HEK293 (cell line): ENCODE data around the gene FOXN3.

Source experiments
- CTCF ChIA-PET: fragments of 350-600 bp; formaldehyde crosslinking; extraction: SDS; loops from one replicate; lab custom pipeline; 2021; ENCODE audit warnings: antibody characterized with exemption; lab: Yijun Ruan, JAX
- POLR2A ChIA-PET: fragments of 300-600 bp; formaldehyde crosslinking; extraction: SDS; loops from one replicate; lab custom pipeline; 2020; ENCODE audit warnings: antibody characterized with exemption, inconsistent platforms; lab: Yijun Ruan, JAX
- H3K27ac ChIP-seq: fragments of 200-500 bp; sonication (Bioruptor generic); 2 replicates; pipeline ENCODE4 v1.5.1; 2014; ENCODE audit warnings: low read depth, low read length, control low read depth, inconsistent platforms; ENCODE audit errors: extremely low read depth
- H3K36me3 ChIP-seq, 2 experiments: fragments of 200-500 bp in 1 of 2; sonication (Bioruptor generic) in 1 of 2; 1 replicate in 1 of 2; 2 replicates in 1 of 2; pipeline ENCODE4 v1.5.1; 2014 to 2017; ENCODE audit warnings: inconsistent platforms in 2 of 2, low read length in 2 of 2; ENCODE audit not compliant: control insufficient read depth in 2 of 2, insufficient read depth in 1 of 2
- H3K4me1 ChIP-seq: fragments of 200-500 bp; sonication (Bioruptor generic); 2 replicates; pipeline ENCODE4 v1.5.1; 2014; ENCODE audit warnings: mild to moderate bottlenecking, low read length, inconsistent platforms; ENCODE audit not compliant: control insufficient read depth, insufficient read depth
- H3K4me3 ChIP-seq: 2 replicates; pipeline ENCODE4 v1.5.1; 2011; ENCODE audit warnings: low read depth, mild to moderate bottlenecking, control low read depth, low read length, moderate library complexity
- H3K9me3 ChIP-seq: fragments of 200-500 bp; sonication (Bioruptor generic); 2 replicates; pipeline ENCODE4 v1.5.1; 2014; ENCODE audit warnings: low read depth, low read length, inconsistent platforms; ENCODE audit not compliant: control insufficient read depth, insufficient read depth
- EGR2 ChIP-seq: fragments of 450-650 bp; formaldehyde crosslinking; IDR thresholded peaks from 2 replicates; pipeline ENCODE4 v1.5.1; 2016; ENCODE audit warnings: low read depth, missing biosample characterization, missing genetic modification characterization
- GLIS2 ChIP-seq: fragments of 450-650 bp; formaldehyde crosslinking; IDR thresholded peaks from 2 replicates; pipeline ENCODE4 v1.5.1; 2016; ENCODE audit warnings: missing biosample characterization, missing genetic modification characterization
- HOXD13 ChIP-seq: sonication (generic); formaldehyde crosslinking; IDR thresholded peaks from 2 replicates; pipeline ENCODE4 v1.8.0; 2022; ENCODE audit warnings: missing genetic modification reagents, borderline replicate concordance
- MYNN ChIP-seq: fragments of 450-650 bp; formaldehyde crosslinking; IDR thresholded peaks from 2 replicates; pipeline ENCODE4 v1.5.1; 2016; ENCODE audit warnings: missing biosample characterization, missing genetic modification characterization, borderline replicate concordance
- SCRT2 ChIP-seq: fragments of 450-650 bp; formaldehyde crosslinking; IDR thresholded peaks from 2 replicates; pipeline ENCODE4 v1.5.1; 2016; ENCODE audit warnings: missing biosample characterization, missing genetic modification characterization
- SETDB1 ChIP-seq: IDR thresholded peaks from one replicate; pipeline ENCODE4 v1.6.1; 2017; ENCODE audit warnings: mild to moderate bottlenecking, low read length, moderate library complexity, mixed read lengths; ENCODE audit not compliant: insufficient read length
- ZBTB1 ChIP-seq: fragments of 450-650 bp; formaldehyde crosslinking; IDR thresholded peaks from 2 replicates; pipeline ENCODE4 v1.5.1; 2016; ENCODE audit warnings: missing biosample characterization, missing genetic modification characterization
- ZNF114 ChIP-seq: fragments of 450-650 bp; formaldehyde crosslinking; IDR thresholded peaks from 2 replicates; pipeline ENCODE4 v1.5.0; 2017; ENCODE audit warnings: missing biosample characterization, missing genetic modification characterization
- ZNF133 ChIP-seq: fragments of 450-650 bp; formaldehyde crosslinking; IDR thresholded peaks from 2 replicates; pipeline ENCODE4 v1.5.1; 2016; ENCODE audit warnings: missing biosample characterization, missing genetic modification characterization
- ZNF155 ChIP-seq: fragments of 450-650 bp; formaldehyde crosslinking; IDR thresholded peaks from 2 replicates; pipeline ENCODE4 v1.5.1; 2016; ENCODE audit warnings: missing biosample characterization, missing genetic modification characterization
- ZNF302 ChIP-seq: fragments of 450-650 bp; formaldehyde crosslinking; IDR thresholded peaks from 2 replicates; pipeline ENCODE4 v1.5.1; 2016; ENCODE audit warnings: missing biosample characterization, missing genetic modification characterization, low read depth
- ZNF404 ChIP-seq: fragments of 450-650 bp; formaldehyde crosslinking; IDR thresholded peaks from 2 replicates; pipeline ENCODE4 v1.5.1; 2017; ENCODE audit warnings: missing biosample characterization, missing genetic modification characterization
- ZNF48 ChIP-seq: fragments of 450-650 bp; formaldehyde crosslinking; IDR thresholded peaks from 2 replicates; pipeline ENCODE4 v1.5.1; 2016; ENCODE audit warnings: missing biosample characterization, missing genetic modification characterization
- ZNF571 ChIP-seq: fragments of 450-650 bp; formaldehyde crosslinking; IDR thresholded peaks from 2 replicates; pipeline ENCODE4 v1.5.0; 2017; ENCODE audit warnings: missing biosample characterization, missing genetic modification characterization
- ZNF596 ChIP-seq: fragments of 450-650 bp; IDR thresholded peaks from 2 replicates; pipeline ENCODE4 v1.5.0; 2018; ENCODE audit warnings: missing biosample characterization, mild to moderate bottlenecking, missing genetic modification characterization, moderate library complexity
- ZNF623 ChIP-seq: fragments of 450-650 bp; formaldehyde crosslinking; IDR thresholded peaks from 2 replicates; pipeline ENCODE4 v1.5.1; 2016; ENCODE audit warnings: missing biosample characterization, missing genetic modification characterization
- ZNF664 ChIP-seq: fragments of 450-650 bp; formaldehyde crosslinking; IDR thresholded peaks from 2 replicates; pipeline ENCODE4 v1.5.1; 2016; ENCODE audit warnings: missing biosample characterization, missing genetic modification characterization
- ZNF776 ChIP-seq: fragments of 450-650 bp; formaldehyde crosslinking; IDR thresholded peaks from 2 replicates; pipeline ENCODE4 v1.5.0; 2017; ENCODE audit warnings: missing biosample characterization, missing genetic modification characterization, borderline replicate concordance
- TF ChIP-seq, protein P1 (sequence below): fragments of 450-650 bp; formaldehyde crosslinking; optimal IDR thresholded peaks from 2 replicates; pipeline ENCODE3; 2016; ENCODE audit warnings: missing biosample characterization, mild to moderate bottlenecking, missing genetic modification characterization
- TF ChIP-seq, protein P2 (sequence below): fragments of 450-650 bp; formaldehyde crosslinking; IDR thresholded peaks from 2 replicates; pipeline ENCODE4 v1.5.1; 2016; ENCODE audit warnings: missing biosample characterization, missing genetic modification characterization
- TF ChIP-seq, protein P3 (sequence below): fragments of 450-650 bp; formaldehyde crosslinking; IDR thresholded peaks from 2 replicates; pipeline ENCODE4 v1.5.1; 2016; ENCODE audit warnings: missing biosample characterization, missing genetic modification characterization

FOXN3 gene

DNA sequence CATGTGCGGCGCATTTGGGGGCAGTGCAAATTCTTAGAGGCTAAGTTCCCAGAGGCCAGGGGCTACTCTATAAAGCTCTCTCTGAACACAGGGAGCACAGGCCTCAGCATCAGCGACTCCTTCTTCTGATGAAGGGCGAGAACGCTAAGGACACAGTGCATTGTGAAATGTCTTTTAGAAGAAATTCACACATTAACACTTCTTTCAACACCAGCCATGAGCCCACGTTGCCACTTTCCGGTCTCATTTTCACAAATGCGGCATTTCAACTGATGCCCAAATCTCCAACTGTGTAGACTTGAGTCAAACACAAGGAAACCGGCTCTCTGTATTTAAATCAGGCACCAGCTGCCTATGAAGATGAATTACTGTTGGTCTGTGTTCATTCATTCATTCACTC, 162.0 kb downstream of the FOXN3 start:
- POLR2A ChIA-PET, result no interaction called here
- no peaks in the 10 kb centered on the region for H3K36me3 ChIP-seq
- no peak for TF ChIP-seq ZNF404 (tag by site-specific recombination)
- TF ChIP-seq SETDB1, result no peak
- TF ChIP-seq GLIS2 (tag by site-specific recombination), result no peak
- no peak for TF ChIP-seq MYNN (tag by site-specific recombination)
- TF ChIP-seq, protein P1, sequence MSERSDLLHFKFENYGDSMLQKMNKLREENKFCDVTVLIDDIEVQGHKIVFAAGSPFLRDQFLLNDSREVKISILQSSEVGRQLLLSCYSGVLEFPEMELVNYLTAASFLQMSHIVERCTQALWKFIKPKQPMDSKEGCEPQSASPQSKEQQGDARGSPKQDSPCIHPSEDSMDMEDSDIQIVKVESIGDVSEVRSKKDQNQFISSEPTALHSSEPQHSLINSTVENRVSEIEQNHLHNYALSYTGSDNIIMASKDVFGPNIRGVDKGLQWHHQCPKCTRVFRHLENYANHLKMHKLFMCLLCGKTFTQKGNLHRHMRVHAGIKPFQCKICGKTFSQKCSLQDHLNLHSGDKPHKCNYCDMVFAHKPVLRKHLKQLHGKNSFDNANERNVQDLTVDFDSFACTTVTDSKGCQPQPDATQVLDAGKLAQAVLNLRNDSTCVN (tag by site-specific recombination), result no peak
- TF ChIP-seq ZNF114, result no peak
- TF ChIP-seq ZNF302 (tag by site-specific recombination), result no peak
- no peak for TF ChIP-seq ZNF596 (tag by site-specific recombination)
- no peak for TF ChIP-seq ZNF571 (tag by site-specific recombination)

DNA sequence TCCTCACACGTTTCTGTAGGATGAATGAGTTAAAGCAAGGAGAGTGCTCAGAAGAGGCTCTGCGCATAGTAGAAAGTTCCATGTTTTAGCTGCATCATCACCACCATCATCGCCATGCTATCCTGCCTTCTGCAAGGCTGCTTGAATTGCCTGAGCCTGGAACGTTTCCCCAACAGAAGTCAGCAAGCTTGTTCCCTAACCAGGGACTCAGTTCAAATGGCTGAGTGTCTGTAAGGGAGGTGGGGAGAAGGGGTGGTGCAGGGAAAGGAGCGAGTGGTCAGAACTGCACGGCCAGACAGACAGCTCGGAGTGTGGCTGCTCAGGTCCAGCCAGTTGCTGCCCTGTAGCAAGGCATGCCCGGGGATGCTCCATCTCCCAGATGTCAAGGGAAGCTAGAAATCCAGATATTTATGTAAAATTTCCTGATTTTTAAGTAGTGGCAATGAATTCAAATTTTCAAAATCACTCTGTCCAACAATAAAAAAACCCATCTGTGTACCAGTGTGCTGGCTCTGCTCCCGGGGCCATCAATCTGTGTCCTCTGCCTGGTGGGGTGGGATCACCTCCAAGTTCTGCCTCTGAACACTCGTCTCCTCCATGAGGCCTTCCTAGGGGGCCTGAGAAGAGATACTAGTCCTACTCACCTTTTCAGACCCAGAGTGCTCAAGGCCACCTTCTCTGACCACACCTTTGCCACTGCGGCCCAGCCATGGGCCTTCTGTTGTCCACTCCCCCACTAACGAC, 162.7 kb downstream of the FOXN3 start:
- CTCF ChIA-PET, result no interaction called here
- no peaks in the 10 kb centered on the region for H3K9me3 ChIP-seq
- no peak overlapping the region for H3K4me3 ChIP-seq
- H3K27ac ChIP-seq, result no peak overlapping the region
- H3K36me3 ChIP-seq, result no peaks in the 10 kb centered on the region
- POLR2A ChIA-PET, result no interaction called here
- H3K4me1 ChIP-seq, result no peaks in the 10 kb centered on the region
- TF ChIP-seq, protein P2, sequence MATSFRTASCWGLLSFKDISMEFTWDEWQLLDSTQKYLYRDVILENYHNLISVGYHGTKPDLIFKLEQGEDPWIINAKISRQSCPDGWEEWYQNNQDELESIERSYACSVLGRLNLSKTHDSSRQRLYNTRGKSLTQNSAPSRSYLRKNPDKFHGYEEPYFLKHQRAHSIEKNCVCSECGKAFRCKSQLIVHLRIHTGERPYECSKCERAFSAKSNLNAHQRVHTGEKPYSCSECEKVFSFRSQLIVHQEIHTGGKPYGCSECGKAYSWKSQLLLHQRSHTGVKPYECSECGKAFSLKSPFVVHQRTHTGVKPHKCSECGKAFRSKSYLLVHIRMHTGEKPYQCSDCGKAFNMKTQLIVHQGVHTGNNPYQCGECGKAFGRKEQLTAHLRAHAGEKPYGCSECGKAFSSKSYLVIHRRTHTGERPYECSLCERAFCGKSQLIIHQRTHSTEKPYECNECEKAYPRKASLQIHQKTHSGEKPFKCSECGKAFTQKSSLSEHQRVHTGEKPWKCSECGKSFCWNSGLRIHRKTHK (tag by site-specific recombination), result no peak
- TF ChIP-seq HOXD13 (CRISPR knock-in tag) (no peak), ZNF623 (no peak), ZNF776 (no peak), ZNF664 (no peak), EGR2 (tag by site-specific recombination) (no peak), SCRT2 (tag by site-specific recombination) (no peak), ZNF155 (tag by site-specific recombination) (no peak)

More for the DNA sequence above, 162.0 kb downstream of the FOXN3 start:
- no peaks in the 10 kb centered on the region for H3K9me3 ChIP-seq
- CTCF ChIA-PET, result no interaction called here
- no peaks in the 10 kb centered on the region for H3K4me1 ChIP-seq
- no peak overlapping the region for H3K27ac ChIP-seq
- H3K4me3 ChIP-seq, result no peak overlapping the region

DNA sequence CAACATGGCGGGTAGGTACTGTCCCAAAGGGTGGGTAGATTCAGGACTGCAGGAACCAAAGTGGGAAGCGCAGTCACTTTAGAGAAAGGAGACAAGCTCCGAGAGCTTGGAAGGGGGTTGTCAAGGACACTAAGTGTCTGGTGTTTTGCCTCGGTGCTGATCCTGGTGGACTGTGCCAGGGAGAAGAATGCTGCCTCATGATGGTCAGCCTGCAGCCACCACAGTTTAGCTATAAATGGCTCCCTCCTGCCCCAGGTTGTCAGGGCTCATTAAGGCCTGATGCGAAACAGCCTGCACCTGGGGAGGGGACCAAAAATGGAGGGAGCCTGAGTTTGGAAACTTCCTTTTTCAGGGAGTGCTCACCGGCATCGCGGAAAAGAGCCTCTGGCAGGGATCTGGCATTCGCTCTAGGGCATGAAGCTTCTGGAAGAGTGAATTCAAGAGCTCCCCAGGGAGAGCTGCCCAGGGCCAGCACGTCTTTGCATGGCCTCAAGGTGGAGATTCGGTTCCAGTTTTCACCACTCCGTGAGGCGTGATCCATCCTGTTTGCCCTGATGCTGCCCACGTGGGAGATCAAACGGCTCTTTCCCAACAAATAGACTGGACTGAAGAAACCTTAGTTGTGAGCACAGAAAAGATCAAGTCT, 164.0 kb downstream of the FOXN3 start:
- H3K27ac ChIP-seq, result no peak overlapping the region
- POLR2A ChIA-PET, result no interaction called here
- CTCF ChIA-PET, result interaction anchor here (1.2 kb wide), 1 partner anchor 77 kb away, joined by 4 read pairs; no protein-coding TSS in a partner anchor
- TF ChIP-seq, protein P3, sequence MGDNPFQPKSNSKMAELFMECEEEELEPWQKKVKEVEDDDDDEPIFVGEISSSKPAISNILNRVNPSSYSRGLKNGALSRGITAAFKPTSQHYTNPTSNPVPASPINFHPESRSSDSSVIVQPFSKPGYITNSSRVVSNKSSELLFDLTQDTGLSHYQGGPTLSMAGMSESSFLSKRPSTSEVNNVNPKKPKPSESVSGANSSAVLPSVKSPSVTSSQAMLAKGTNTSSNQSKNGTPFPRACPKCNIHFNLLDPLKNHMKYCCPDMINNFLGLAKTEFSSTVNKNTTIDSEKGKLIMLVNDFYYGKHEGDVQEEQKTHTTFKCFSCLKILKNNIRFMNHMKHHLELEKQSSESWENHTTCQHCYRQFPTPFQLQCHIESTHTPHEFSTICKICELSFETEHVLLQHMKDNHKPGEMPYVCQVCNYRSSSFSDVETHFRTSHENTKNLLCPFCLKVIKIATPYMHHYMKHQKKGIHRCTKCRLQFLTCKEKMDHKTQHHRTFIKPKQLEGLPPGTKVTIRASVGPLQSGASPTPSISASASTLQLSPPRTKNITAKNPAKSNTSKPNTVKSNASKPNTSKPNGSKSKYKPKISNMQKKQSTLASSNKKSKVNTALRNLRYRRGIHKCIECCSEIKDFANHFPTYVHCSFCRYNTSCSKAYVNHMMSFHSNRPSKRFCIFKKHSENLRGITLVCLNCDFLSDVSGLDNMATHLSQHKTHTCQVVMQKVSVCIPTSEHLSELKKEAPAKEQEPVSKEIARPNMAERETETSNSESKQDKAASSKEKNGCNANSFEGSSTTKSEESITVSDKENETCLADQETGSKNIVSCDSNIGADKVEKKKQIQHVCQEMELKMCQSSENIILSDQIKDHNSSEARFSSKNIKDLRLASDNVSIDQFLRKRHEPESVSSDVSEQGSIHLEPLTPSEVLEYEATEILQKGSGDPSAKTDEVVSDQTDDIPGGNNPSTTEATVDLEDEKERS (tag by site-specific recombination), result no peak
- TF ChIP-seq ZNF133 (no peak), ZNF48 (no peak), EGR2 (tag by site-specific recombination) (no peak), ZBTB1 (tag by site-specific recombination) (no peak)

More for the DNA sequence above, 164.0 kb downstream of the FOXN3 start:
- no peaks in the 10 kb centered on the region for H3K36me3 ChIP-seq
- no peaks in the 10 kb centered on the region for H3K9me3 ChIP-seq
- no peak overlapping the region for H3K4me3 ChIP-seq
- 0 out of 2 replicates have a peak, but pooled peaks cover 2% of the 10 kb centered on the region for H3K4me1 ChIP-seq
